Neural progenitor cell (in vitro differentiated cells): Measurements from ENCODE around the gene PIGQ. TPM values are rescaled to one million over a fixed set of nuclear protein-coding genes. Genes with fewer than 3 reads are reported as not detected.

Experiments used
- DNase-seq: peaks from one replicate; pipeline ENCODE4 v3.0.0-alpha.2; 2016; ENCODE audit warnings: low spot score
- H2AFZ ChIP-seq: fragments of 200-600 bp; sonication (generic); replicated peaks from 2 replicates; pipeline ENCODE4 v1.6.1; 2016; ENCODE audit warnings: antibody characterized with exemption
- H3F3A ChIP-seq: fragments of 200-600 bp; sonication (generic); 2 replicates; pipeline ENCODE4 v1.6.1; 2016; ENCODE audit warnings: antibody characterized with exemption, low read depth
- H3K27ac ChIP-seq: fragments of 200-600 bp; sonication (generic); 2 replicates; pipeline ENCODE4 v1.5.1; 2016; ENCODE audit warnings: mild to moderate bottlenecking
- H3K27me3 ChIP-seq: fragments of 200-600 bp; sonication (generic); 2 replicates; pipeline ENCODE4 v1.6.1; 2016; ENCODE audit warnings: mild to moderate bottlenecking, moderate library complexity
- H3K36me3 ChIP-seq: fragments of 200-600 bp; sonication (generic); 2 replicates; pipeline ENCODE4 v1.5.1; 2016
- H3K4me1 ChIP-seq: fragments of 200-600 bp; sonication (generic); 2 replicates; pipeline ENCODE4 v1.6.1; 2016; ENCODE audit warnings: mixed run types
- H3K4me2 ChIP-seq: fragments of 200-600 bp; sonication (generic); 2 replicates; pipeline ENCODE4 v1.6.1; 2016
- H3K4me3 ChIP-seq: fragments of 200-600 bp; sonication (generic); 2 replicates; pipeline ENCODE4 v1.5.1; 2016
- H3K79me2 ChIP-seq: fragments of 200-600 bp; sonication (generic); 2 replicates; pipeline ENCODE4 v1.6.1; 2016; ENCODE audit warnings: low read depth
- H3K9ac ChIP-seq: fragments of 200-600 bp; sonication (generic); 2 replicates; pipeline ENCODE4 v1.6.1; 2016
- H3K9me3 ChIP-seq: fragments of 200-600 bp; sonication (generic); 2 replicates; pipeline ENCODE4 v1.5.1; 2016; ENCODE audit warnings: low read depth
- H4K20me1 ChIP-seq: fragments of 200-600 bp; sonication (generic); 2 replicates; pipeline ENCODE4 v1.6.1; 2016; ENCODE audit warnings: low read depth
- H3K27ac Mint-ChIP-seq: 3 replicates; pipeline ENCODE4 v1.8.0; 2021; ENCODE audit warnings: mixed read lengths
- H3K27me3 Mint-ChIP-seq: 2 replicates; pipeline ENCODE4 v1.8.0; 2022; ENCODE audit warnings: low read depth, mild to moderate bottlenecking, inconsistent platforms, moderate library complexity, mixed read lengths; ENCODE audit not compliant: insufficient read depth
- H3K36me3 Mint-ChIP-seq: 3 replicates; pipeline ENCODE4 v1.8.0; 2021; ENCODE audit warnings: mixed read lengths
- H3K4me1 Mint-ChIP-seq: 3 replicates; pipeline ENCODE4 v1.8.0; 2021; ENCODE audit warnings: mixed read lengths
- H3K4me3 Mint-ChIP-seq: 3 replicates; pipeline ENCODE4 v1.8.0; 2021; ENCODE audit warnings: mild to moderate bottlenecking, moderate library complexity, mixed read lengths
- H3K9me3 Mint-ChIP-seq: 3 replicates; pipeline ENCODE4 v1.8.0; 2020; ENCODE audit warnings: mixed read lengths
- CTCF ChIP-seq: fragments of 200-600 bp; sonication (generic); IDR thresholded peaks from 2 replicates; pipeline ENCODE4 v1.5.1; 2017; ENCODE audit warnings: antibody characterized with exemption, mild to moderate bottlenecking
- EZH2 ChIP-seq: fragments of 200-600 bp; sonication (generic); IDR thresholded peaks from 2 replicates; pipeline ENCODE4 v1.6.1; 2017; ENCODE audit warnings: antibody characterized with exemption, mild to moderate bottlenecking, moderate library complexity
- EZH2phosphoT487 ChIP-seq: fragments of 200-600 bp; sonication (generic); IDR thresholded peaks from 2 replicates; pipeline ENCODE4 v1.6.1; 2017; ENCODE audit warnings: antibody characterized with exemption
- total RNA-seq: library from RNA; depleted of rRNA; stranded (reverse); fragments of >200 nt; gene quantifications from 2 replicates; pipeline ENCODE4 v1.2.3, GENCODE V29; 2015; ENCODE audit warnings: low replicate concordance

PIGQ gene
- total RNA-seq, 1 donor from 2014 or later, result 16.1 TPM

DNA sequence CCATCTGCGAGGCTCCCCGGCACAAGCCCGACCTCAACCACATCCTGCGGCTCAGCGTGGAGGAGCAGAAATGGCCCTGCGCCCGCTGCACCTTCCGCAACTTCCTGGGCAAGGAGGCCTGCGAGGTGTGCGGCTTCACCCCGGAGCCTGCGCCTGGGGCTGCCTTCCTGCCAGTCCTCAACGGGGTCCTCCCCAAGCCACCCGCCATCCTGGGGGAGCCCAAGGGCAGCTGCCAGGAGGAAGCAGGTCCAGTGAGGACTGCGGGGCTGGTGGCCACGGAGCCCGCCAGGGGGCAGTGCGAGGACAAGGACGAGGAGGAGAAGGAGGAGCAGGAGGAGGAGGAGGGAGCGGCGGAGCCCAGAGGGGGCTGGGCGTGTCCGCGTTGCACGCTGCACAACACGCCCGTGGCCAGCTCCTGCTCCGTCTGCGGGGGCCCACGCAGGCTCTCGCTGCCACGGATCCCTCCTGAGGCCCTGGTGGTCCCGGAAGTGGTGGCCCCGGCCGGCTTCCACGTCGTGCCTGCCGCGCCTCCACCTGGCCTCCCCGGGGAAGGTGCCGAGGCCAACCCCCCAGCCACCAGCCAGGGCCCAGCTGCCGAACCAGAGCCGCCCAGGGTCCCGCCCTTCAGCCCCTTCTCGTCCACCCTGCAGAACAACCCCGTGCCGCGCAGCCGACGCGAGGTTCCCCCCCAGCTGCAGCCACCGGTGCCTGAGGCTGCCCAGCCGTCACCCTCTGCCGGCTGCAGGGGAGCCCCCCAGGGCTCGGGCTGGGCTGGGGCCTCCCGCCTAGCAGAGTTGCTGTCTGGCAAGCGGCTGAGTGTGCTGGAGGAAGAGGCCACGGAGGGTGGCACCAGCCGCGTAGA is 22.6 kb upstream of the PIGQ start:
- no peaks in the 10 kb centered on the region for H3K9me3 Mint-ChIP-seq
- Histone ChIP-seq H3K4me3 (no peak overlapping the region), H2AFZ (no peak overlapping the region), H3K4me1 (no peaks in the 10 kb centered on the region), H3F3A (no peaks in the 10 kb centered on the region), H4K20me1 (peaks cover 11% of the 10 kb centered on the region), H3K36me3 (no peaks in the 10 kb centered on the region), H3K27ac (no peak overlapping the region), H3K9me3 (no peaks in the 10 kb centered on the region), H3K79me2 (no peaks in the 10 kb centered on the region), H3K9ac (no peak overlapping the region), H3K4me2 (peak overlapping the region; percentile 22), H3K27me3 (no peaks in the 10 kb centered on the region)
- no peaks in the 10 kb centered on the region for H3K4me1 Mint-ChIP-seq
- H3K27ac Mint-ChIP-seq, result no peak overlapping the region
- peaks cover 4% of the 10 kb centered on the region for H3K27me3 Mint-ChIP-seq
- DNase-seq, result peak; percentile 82
- TF ChIP-seq EZH2 (no peak), CTCF (peak; percentile 66)
- peaks cover 3% of the 10 kb centered on the region for H3K36me3 Mint-ChIP-seq
- no peak overlapping the region for H3K4me3 Mint-ChIP-seq

- H3K4me1 ChIP-seq, result no peaks in the 10 kb centered on the region
- no peak overlapping the region for H2AFZ ChIP-seq
- H3K27me3 ChIP-seq, result no peaks in the 10 kb centered on the region
- no peaks in the 10 kb centered on the region for H3K36me3 ChIP-seq
- Mint-ChIP-seq H3K4me1 (no peaks in the 10 kb centered on the region), H3K27me3 (peaks cover 2% of the 10 kb centered on the region), H3K36me3 (no peaks in the 10 kb centered on the region), H3K4me3 (no peak overlapping the region), H3K27ac (no peak overlapping the region), H3K9me3 (no peaks in the 10 kb centered on the region)
- H3K4me2 ChIP-seq, result no peak overlapping the region
- H3K27ac ChIP-seq, result no peak overlapping the region
- peaks cover 11% of the 10 kb centered on the region for H4K20me1 ChIP-seq
- H3K4me3 ChIP-seq, result no peak overlapping the region
- no peak overlapping the region for H3K9ac ChIP-seq
- no peaks in the 10 kb centered on the region for H3K79me2 ChIP-seq
- DNase-seq, result no peak
- no peaks in the 10 kb centered on the region for H3F3A ChIP-seq
- TF ChIP-seq CTCF (no peak), EZH2 (no peak), EZH2phosphoT487 (no peak)
- H3K9me3 ChIP-seq, result no peaks in the 10 kb centered on the region
Observed at GRCh38 chr16:548586-548985, 21.2 kb upstream of the PIGQ start.

DNA sequence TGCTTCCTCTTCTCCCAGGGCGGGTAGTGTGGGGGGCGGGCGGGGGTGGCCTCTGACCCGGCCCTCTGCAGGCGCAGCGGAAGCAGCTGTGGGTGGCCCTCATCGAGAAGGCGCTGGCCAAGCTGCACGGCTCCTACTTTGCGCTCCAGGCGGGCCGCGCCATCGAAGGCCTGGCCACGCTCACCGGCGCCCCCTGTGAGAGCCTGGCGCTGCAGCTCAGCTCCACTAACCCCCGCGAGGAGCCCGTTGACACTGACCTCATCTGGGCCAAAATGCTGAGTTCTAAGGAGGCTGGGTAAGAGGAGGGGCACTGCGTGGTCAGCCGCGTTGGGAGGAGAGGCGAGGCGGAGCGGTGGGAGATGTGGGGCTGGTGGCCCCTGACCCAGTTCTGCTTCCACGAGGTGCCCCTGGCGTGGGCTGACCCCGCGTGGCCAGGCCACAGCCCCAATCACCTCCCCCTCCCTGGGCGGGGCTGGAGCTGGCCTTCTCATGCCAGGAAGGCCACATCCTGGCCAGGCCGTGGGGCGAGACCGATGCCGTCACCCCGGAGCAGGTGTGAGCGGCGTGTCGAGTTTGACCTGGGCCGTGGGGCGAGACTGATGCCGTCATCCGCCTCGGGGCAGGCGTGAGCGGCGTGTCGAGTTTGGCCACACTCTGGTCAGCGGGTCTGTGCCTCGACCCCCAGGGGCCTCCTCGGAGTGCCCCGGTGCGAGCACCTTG is 20.1 kb upstream of the PIGQ start:
- H3K27me3 Mint-ChIP-seq, result peaks cover 2% of the 10 kb centered on the region
- no peaks in the 10 kb centered on the region for H3K27me3 ChIP-seq
- no peaks in the 10 kb centered on the region for H3K9me3 Mint-ChIP-seq
- no peaks in the 10 kb centered on the region for H3K36me3 ChIP-seq
- no peak overlapping the region for H3K4me2 ChIP-seq
- no peaks in the 10 kb centered on the region for H3K36me3 Mint-ChIP-seq
- peaks cover 3% of the 10 kb centered on the region for H3K4me1 Mint-ChIP-seq
- no peak overlapping the region for H2AFZ ChIP-seq
- H4K20me1 ChIP-seq, result peaks cover 11% of the 10 kb centered on the region
- no peak for TF ChIP-seq EZH2
- TF ChIP-seq CTCF, result peak; percentile 21
- no peak overlapping the region for H3K27ac Mint-ChIP-seq
- DNase-seq, result peak; percentile 33
- H3K27ac ChIP-seq, result no peak overlapping the region
- no peak overlapping the region for H3K9ac ChIP-seq
- no peaks in the 10 kb centered on the region for H3K9me3 ChIP-seq
- H3K4me3 Mint-ChIP-seq, result no peak overlapping the region
- peaks cover 4% of the 10 kb centered on the region for H3F3A ChIP-seq
- no peaks in the 10 kb centered on the region for H3K79me2 ChIP-seq
- H3K4me3 ChIP-seq, result no peak overlapping the region
- no peaks in the 10 kb centered on the region for H3K4me1 ChIP-seq
